ENCODE measurements around the gene DAZAP2.
A peak's percentile ranks its signal among the peaks of the same experiment; 100 is the strongest.

Gene DAZAP2, protein sequence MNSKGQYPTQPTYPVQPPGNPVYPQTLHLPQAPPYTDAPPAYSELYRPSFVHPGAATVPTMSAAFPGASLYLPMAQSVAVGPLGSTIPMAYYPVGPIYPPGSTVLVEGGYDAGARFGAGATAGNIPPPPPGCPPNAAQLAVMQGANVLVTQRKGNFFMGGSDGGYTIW

GRCh38 chr12:51238510-51239334 is at the start of gene DAZAP2:
DAZAP2 (plus strand) TSS chr12:51238826; CDS start chr12:51238908, 82 bp downstream.
- DNase-seq (ENCODE audit: low read depth): peak; percentile 87

- DNase-seq (ENCODE audit: low read depth): no peak
These were observed 48.8 kb upstream of the DAZAP2 start for GRCh38 chr12:51189790-51190355.

DNA sequence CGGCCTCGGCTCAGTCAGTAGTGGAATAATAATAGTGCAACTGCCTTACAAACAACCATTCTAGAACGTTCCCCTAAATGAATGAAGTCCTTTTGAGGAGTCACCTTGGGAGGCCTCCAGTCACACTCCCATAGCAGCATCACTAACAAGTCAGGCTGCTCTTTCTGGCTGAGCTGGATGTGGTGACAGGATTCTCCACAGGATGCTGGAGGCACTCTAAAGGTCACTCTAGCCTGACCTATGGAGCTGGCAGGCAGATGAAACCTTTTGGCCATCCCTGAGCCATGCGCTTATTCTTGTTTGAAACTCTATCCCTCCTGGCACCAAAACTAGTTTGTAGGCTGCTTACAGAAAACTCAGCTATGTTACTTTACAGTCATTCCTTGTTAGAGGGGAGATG is 47.8 kb upstream of the DAZAP2 start:
- DNase-seq (ENCODE audit: low read depth): no peak

DNA sequence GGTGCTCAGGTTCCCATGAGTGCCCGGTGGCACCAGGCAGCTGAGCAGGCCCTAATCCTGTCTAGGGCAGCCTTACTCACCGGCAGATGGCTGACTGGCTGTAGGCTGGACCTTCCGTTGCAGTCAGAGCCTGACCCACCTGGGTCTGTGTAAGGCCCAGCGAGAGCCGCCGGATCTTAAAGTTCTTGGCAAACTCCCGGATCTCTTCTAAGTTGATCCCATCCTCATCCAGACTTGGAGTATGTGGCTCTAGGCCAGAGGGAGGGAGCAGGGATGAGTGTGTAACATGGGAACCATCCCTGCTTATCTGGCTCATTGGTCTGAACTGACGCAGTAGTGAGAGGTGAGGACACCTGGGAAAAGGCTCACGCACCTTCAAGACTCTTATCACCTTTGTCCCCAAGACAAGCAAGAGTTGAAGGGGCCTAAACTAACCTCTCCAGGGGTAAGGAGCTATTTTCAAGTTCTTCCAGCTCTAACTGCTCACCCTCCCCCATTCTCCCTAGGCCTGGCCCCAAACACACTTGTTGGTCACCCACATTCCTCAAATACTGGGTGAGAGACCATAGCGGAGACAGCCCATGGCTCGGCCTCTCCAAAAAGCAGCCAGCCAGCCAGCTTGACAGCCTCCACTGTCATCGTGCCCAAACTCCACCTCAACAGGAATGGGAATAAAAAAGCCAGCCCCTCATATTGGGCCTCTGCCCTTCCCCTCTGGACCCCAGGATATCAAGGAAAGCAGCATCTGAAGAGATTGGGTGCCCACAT is 46.9 kb upstream of the DAZAP2 start:
- DNase-seq (ENCODE audit: low read depth): no peak

- no peak for DNase-seq (ENCODE audit: low read depth)
These were observed 46.3 kb upstream of the DAZAP2 start for GRCh38 chr12:51192284-51192671.

DNA sequence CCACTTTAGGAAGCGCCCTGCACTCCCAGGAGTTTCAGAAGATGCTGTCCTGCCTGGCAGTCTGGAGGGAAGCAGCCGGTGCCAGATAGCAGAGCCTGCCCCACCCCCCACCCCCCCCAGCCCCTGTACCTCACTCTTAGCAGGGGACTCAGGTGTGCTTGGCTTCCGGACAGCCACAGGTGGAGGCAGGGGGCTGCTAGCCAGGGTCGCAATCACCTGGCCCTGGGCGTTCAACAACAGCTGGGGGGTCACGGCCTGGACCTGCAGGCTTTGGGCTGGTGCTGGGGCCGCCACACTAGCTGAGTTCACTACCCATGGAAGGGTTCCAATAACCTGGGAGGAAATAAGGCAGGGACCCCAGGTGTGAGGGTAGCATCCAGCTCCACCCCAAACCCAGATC is 42.8 kb upstream of the DAZAP2 start:
- no peak for DNase-seq (ENCODE audit: low read depth)

DNA sequence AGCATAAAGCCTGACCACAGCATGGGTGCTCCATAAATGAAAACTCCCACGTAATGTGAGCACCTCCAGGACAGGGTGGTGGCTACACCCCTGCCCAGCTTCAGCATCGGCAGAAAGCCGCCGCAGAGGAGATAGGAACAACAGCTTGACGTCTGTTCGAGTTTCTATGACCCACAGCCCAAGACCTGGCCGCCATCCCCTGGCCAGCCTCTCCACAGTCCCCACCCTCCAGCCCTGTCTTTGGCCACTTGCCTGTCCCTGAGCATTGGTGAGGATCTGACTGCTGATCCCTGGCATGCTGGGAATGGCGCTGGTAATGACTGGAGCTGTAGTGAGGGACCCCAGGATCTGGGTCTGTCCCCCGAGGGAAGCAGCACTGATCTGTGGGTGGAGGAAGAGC is 42.1 kb upstream of the DAZAP2 start:
- DNase-seq (ENCODE audit: low read depth): no peak

DNA sequence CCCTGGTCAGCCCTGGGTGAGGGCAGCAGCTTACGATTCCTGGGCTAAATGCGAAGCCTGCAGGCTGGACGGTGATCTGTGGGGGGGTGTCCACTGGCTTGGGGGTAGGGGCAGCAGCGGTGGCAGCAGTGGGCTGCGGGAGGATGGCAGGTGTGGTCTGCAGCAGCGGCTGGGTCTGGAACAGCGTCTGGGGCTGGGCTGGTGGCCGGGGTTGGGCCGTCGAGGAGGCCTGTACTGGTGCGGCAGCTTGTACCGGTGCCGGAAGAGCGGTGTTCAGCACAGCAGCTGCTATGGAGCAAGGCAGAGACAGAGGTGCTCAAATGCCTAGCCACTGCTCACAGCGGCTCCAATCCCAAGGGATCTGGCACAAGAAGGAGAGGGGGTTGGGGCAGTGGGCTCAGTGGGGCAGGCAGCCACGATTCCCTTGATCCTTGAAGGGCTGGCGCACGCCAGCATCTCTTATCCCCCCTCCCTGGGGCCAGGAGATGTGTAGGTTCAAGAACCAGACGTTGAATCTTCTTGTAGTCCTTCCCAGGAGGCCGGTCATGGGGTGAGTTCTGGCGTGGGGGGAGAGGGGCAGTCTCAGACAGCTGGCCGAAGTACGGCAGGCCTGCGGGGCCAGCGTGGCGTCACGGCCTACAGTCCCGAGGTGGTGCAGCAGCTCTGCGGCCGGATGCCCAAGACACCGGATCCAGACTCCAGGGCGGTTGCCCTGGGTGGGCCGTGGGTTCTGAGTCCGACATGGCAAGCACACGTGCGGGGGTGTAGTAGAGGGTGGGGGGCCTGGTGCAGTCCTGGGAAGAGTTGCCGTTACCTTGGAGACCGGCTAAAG is 40.7 kb upstream of the DAZAP2 start:
- DNase-seq (ENCODE audit: low read depth): no peak

GRCh38 chr12:51198568-51199365 is 39.9 kb upstream of the DAZAP2 start:
- no peak for DNase-seq (ENCODE audit: low read depth)

- DNase-seq (ENCODE audit: low read depth): no peak
These were observed 39.2 kb upstream of the DAZAP2 start for GRCh38 chr12:51199366-51199945.

- no peak for DNase-seq (ENCODE audit: low read depth)
These were observed 38.5 kb upstream of the DAZAP2 start for GRCh38 chr12:51200156-51200555.

DNA sequence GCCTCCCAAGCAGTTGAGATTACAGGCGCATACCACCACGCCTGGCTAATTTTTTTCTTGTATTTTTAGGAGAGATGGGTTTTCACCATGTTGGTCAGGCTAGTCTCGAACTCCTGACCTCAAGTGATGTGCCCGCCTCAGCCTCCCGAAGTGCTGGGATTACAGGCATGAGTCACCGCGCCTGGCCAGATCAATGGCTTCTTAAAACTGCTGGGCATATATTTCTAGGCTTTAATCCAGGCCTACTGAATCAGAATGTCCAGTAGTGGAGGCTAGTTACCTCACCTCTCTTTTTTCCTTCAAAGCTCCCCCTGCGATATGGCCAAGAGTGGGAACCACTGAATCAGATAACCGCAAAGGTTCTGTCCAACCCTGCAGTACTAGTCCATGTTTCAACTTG is 37.8 kb upstream of the DAZAP2 start:
- no peak for DNase-seq (ENCODE audit: low read depth)

- DNase-seq (ENCODE audit: low read depth): no peak
These were observed 35.9 kb upstream of the DAZAP2 start for GRCh38 chr12:51202718-51203117.

- no peak for DNase-seq (ENCODE audit: low read depth)
These were observed 33.3 kb upstream of the DAZAP2 start for GRCh38 chr12:51205350-51205749.

DNA sequence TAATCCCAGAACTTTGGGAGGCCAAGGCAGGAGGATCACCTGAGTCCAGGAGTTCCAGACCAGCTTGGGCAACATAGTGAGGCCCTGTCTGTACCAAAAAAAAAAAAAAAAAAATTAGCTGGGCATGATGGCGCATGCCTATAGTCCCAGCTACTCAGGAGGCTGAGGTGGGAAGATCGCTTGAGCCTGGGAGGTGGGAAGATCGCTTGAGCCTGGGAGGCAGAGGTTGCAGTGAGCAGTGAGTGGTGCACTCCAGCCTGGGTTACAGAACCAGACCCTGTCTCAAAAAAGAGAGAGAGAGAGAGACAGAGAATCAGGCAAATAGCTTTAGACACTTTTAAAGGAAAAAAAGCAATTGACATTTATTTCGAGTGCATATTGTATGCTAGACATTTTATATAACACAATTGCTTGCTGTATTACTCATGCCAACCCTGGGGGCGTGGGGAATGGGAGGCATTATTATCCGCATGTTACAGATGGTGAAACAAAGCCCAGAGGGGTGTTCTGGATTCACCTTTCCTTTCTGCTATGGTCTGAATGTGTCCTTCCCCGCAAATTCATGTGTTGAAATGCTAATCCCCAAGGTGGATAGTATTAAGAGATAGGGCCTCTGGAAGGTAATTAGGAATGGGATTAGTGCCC is 30.5 kb upstream of the DAZAP2 start:
- no peak for DNase-seq (ENCODE audit: low read depth)

- no peak for DNase-seq (ENCODE audit: low read depth)
These were observed 29.4 kb upstream of the DAZAP2 start for GRCh38 chr12:51209259-51209658.

DNA sequence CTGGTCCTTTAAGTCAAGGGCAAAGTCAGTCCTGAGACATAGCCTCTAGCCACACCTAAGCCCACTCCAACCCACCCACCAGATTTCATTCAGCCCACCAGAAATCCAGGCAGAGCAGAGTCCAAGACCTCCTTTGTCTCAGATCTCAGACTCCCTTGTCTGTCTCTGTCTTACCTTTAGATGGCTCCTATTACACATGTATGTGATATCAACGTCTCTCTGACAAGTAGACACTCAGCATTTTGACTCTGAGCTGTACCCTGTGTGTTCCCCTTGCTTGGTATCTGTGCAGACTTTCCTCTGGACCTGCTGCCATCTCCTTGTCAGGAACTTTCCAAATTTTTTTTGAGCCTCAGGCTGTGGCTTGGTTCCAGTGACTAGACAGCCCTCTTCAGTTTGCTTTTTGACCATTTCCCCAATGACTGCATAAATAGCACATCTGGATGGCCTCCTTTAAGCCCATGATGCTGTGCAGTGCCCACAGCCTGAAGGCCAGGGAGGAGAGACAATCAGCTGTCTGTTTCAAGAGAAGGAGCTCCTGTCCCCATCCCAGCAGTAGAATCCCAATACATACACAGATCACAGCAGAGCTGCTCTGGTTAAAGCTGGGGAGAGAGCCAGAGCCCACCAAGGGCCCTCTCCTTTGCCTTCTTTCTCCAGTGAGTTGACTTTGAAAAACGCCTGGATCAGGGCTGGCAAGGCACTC is 27.8 kb upstream of the DAZAP2 start:
- DNase-seq (ENCODE audit: low read depth): no peak

DNA sequence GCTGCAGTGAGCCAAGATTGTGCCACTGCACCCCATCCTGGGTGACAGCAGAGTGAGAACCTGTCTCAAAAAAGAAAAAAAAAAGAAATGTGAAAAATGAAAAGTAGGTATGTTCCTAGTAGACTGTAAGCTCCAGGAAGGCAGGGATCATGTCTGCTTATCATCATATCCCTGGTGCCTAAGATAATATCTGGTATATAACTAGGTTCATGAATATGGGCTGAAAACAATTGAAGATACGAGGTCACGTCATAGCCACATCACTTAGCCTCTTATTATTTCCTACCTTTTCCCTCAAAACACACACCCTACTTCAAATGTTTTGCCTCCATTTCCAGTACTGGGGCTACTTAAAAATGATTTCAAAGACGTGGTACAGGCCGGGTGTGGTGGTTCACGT is 23.7 kb upstream of the DAZAP2 start:
- DNase-seq (ENCODE audit: low read depth): no peak

DNA sequence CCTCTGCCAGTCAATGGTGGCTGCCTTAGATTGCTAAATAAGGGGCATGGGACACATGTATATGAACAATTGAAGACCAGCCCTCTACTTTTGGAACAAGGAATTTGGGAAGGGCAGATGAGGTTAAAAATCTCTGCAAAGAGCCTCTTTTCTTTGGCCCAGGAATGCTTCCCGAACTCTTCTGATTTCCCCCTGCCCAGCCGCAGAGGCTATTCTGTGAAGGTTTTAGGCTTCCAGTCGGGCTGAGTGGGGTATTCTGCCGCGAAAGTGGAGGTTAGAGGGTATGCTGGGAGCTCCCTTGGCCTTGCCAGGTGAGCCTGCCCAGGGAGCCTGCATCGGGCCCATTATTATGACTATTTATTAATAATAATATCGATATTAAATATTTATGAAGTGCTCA is 22.0 kb upstream of the DAZAP2 start:
- DNase-seq (ENCODE audit: low read depth): no peak

All from stimulated activated CD8-positive, alpha-beta memory T cell treated with anti-CD3 and anti-CD28 coated beads, Interleukin-12 subunit alpha, Interleukin-12 subunit beta, amount 100 ng/mL, for 4 hours (primary cell).